ENCODE data around the gene USP31. TPM values are rescaled to one million over a fixed set of nuclear protein-coding genes. Genes with fewer than 3 reads are reported as not detected.
"Not testable (repeated sequence)": the region's sequence is repeated elsewhere in the genome, so short reads cannot be mapped to it uniquely, and the experiment has no call there.

Gene USP31
- total and polyA plus RNA-seq, 5 experiments from 2014 or later = 0.09 to 5.2 (median 0.89) TPM

DNA sequence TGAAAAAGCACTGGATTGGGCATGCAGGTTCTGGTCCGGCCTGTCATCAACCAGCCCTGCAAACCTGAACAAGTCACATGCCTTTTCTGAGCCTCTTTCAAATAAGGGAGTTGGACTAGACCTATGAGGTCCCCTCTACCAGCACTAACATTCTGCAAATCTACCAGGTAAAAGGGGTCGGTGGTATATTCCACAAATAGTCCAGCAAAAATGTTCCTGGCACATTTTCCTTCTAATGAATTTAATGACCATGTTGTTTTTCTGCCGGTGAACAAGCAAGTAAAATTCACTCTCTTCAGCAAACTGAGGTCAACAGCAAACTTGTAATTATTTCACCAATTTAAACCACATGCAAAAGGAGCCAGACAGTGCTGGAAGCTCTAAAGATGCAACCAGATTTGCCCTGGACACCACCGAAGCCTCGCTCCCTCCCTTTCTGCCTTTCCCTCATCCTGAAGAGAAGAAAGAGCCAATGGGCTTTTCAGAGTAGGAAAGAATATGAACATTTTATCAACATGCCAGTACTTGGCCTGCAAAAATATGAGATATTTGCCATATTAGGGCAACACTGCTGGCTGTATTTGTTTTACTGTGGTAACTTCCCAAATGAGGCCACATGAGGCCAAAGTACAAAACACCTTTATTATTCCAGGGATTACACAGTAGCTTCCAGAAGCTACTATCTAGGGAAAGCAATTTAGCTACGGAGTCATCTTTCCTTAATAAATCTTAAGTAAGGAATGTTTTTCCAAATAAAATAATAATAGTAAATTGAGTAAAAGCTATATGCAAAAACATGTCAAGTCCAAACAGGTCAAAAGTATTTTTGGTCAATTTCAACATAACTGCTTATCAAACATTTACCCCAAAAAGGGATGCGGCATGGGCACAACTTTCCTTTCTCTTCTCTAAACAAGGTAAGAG lies 45.0 kb downstream of the USP31 start:
- H3K9me3 Mint-ChIP-seq = no peaks in the 10 kb centered on the region
- POLR2A ChIA-PET = no interaction called here
- no peak for ATAC-seq
- H3K27ac Mint-ChIP-seq = no peak overlapping the region
- no peaks in the 10 kb centered on the region for H3K4me1 Mint-ChIP-seq
- no peak overlapping the region for H3K4me3 Mint-ChIP-seq
- H3K36me3 Mint-ChIP-seq = peaks cover 10 to 50% (median 27%) of the 10 kb centered on the region in 3 donors
- H3K27me3 Mint-ChIP-seq = no peaks in the 10 kb centered on the region
- DNase-seq = no peak

DNA sequence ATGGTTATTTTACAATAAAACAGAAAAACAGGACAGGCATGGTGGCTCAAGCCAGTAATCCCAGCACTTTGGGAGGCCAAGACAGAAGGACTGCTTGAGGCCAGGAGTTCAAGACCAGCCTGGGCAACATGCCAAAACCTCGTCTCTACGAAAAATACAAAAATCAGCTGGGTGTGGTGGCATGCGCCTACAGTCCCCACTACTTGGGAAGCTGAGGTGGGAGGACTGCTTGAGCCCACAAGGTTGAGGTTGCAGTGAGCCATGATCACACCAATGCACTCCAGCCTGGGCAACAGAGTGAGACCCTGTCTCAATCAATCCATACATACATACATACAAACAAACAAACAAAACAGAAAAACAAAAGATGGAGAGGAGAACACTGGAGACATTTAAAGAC lies 45.6 kb downstream of the USP31 start:
- H3K27ac Mint-ChIP-seq = no peak overlapping the region
- ATAC-seq (no peak), DNase-seq (no peak)
- H3K9me3 Mint-ChIP-seq = peaks cover 0 to 2% (median 0%) of the 10 kb centered on the region in 9 donors
- H3K27me3 Mint-ChIP-seq = no peaks in the 10 kb centered on the region
- POLR2A ChIA-PET = no interaction called here
- H3K36me3 Mint-ChIP-seq = peaks cover 10 to 54% (median 31%) of the 10 kb centered on the region in 3 donors
- H3K4me3 Mint-ChIP-seq = no peak overlapping the region
- peaks cover 0 to 2% (median 0%) of the 10 kb centered on the region in 4 donors for H3K4me1 Mint-ChIP-seq

DNA sequence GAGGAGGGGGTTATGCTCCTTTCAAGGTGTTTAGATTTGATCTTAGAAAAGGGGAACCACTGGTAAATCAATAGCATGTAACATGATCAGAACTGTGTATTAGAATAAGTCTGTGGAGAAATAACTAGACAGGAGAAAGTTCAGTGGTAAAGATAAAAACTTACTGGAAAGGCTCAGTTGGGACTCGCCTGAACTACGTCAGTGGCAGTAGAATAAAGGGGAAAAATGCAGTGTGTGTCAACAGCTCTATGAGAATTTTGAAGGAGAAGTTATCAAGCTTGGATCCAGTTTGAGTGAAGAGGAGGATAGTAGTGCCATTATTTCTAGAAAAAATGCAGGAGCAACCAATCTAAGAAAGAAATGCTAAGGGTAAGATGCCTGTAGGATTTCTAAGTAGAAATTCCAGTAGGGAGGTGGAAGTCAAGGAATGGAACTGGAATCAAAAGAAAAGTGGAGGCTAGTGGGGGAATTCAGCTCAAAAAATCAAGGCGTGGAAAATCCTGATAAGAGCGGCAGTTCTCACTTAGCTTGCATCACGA lies 48.2 kb downstream of the USP31 start:
- peaks cover 10 to 38% (median 26%) of the 10 kb centered on the region in 3 donors for H3K36me3 Mint-ChIP-seq
- no peak overlapping the region for H3K27ac Mint-ChIP-seq
- no peak for DNase-seq
- H3K9me3 Mint-ChIP-seq = peaks cover 0 to 2% (median 0%) of the 10 kb centered on the region in 9 donors
- POLR2A ChIA-PET = no interaction called here
- H3K4me3 Mint-ChIP-seq = no peak overlapping the region
- H3K27me3 Mint-ChIP-seq = no peaks in the 10 kb centered on the region
- peaks cover 11 to 12% (median 12%) of the 10 kb centered on the region in 4 donors for H3K4me1 Mint-ChIP-seq
- ATAC-seq = no peak

DNA sequence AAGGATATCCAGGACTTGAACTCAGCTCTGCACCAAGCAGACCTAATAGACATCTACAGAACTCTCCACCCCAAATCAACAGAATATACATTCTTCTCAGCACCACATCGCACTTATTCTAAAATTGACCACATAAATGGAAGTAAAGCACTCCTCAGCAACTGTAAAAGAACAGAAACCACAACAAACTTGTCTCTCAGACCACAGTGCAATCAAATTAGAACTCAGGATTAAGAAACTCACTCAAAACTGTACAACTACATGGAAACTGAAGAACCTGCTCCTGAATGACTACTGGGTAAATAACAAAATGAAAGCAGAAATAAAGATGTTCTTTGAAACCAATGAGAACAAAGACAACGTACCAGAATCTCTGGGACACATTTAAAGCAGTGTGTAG lies 52.8 kb downstream of the USP31 start:
- ATAC-seq, POLR2A ChIA-PET, H3K9me3 Mint-ChIP-seq, H3K27me3 Mint-ChIP-seq: not testable (repeated sequence)
- DNase-seq = peak in 3 of 10 donors; percentile 7 to 34 (median 29)
- peaks cover 10 to 37% (median 33%) of the 10 kb centered on the region in 3 donors for H3K36me3 Mint-ChIP-seq
- peaks cover 27 to 34% (median 28%) of the 10 kb centered on the region in 4 donors for H3K4me1 Mint-ChIP-seq
- peak overlapping the region in 9 of 10 donors; percentile 2 to 89 (median 30) for H3K27ac Mint-ChIP-seq
- peak overlapping the region in 9 of 10 donors; percentile 12 to 66 (median 46) for H3K4me3 Mint-ChIP-seq

DNA sequence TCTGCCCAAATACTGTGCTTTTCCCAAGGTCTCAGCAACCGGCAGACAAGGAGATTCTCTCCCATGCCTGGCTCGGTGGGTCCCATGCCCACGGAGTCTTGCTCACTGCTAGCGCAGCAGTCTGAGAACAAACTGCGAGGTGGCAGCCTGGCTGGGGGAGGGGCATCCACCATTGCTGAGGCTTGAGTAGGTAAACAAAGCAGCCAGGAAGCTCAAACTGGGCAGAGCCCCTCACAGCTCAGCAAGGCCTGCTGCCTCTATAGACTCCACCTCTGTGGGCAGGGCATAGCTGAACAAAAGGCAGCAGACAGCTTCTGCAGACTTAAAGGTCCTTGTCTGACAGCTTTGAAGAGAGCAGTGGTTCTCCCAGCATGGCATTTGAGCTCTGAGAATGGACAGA lies 55.1 kb downstream of the USP31 start:
- Mint-ChIP-seq H3K4me3 (peak overlapping the region in 2 of 10 donors; percentile 3 to 20), H3K36me3 (peaks cover 0 to 39% (median 31%) of the 10 kb centered on the region in 3 donors), H3K4me1 (peaks cover 27 to 34% (median 28%) of the 10 kb centered on the region in 4 donors), H3K27ac (peak overlapping the region in 1 of 10 donors; percentile 21)
- not testable (repeated sequence) for H3K27me3 Mint-ChIP-seq, H3K9me3 Mint-ChIP-seq, ATAC-seq
- POLR2A ChIA-PET = interaction anchor here (0.6 kb wide), 1 partner anchor 982 kb away, joined by 3 read pairs; no protein-coding TSS in a partner anchor
- peak in 1 of 10 donors; percentile 8 for DNase-seq

DNA sequence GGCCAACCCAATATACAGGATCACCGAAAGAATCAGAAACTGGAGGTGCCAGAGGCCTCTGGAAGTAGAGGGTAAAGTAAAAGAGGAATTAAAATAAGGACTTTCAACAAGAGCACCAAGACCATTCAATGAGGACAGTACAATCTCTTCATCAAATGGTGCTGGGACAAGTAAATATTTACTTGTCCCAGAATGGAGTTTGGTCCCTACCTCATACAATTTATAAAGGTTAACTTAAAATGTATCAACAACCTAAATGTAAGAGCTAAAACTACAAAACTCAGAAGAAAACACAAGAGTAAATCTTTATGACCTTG lies 56.5 kb downstream of the USP31 start:
- peaks cover 25 to 34% (median 28%) of the 10 kb centered on the region in 4 donors for H3K4me1 Mint-ChIP-seq
- no peaks in the 10 kb centered on the region for H3K9me3 Mint-ChIP-seq
- peaks cover 0 to 43% (median 22%) of the 10 kb centered on the region in 3 donors for H3K36me3 Mint-ChIP-seq
- POLR2A ChIA-PET = no interaction called here
- no peaks in the 10 kb centered on the region for H3K27me3 Mint-ChIP-seq
- H3K27ac Mint-ChIP-seq = no peak overlapping the region
- H3K4me3 Mint-ChIP-seq = no peak overlapping the region
- DNase-seq = no peak
- ATAC-seq = no peak

DNA sequence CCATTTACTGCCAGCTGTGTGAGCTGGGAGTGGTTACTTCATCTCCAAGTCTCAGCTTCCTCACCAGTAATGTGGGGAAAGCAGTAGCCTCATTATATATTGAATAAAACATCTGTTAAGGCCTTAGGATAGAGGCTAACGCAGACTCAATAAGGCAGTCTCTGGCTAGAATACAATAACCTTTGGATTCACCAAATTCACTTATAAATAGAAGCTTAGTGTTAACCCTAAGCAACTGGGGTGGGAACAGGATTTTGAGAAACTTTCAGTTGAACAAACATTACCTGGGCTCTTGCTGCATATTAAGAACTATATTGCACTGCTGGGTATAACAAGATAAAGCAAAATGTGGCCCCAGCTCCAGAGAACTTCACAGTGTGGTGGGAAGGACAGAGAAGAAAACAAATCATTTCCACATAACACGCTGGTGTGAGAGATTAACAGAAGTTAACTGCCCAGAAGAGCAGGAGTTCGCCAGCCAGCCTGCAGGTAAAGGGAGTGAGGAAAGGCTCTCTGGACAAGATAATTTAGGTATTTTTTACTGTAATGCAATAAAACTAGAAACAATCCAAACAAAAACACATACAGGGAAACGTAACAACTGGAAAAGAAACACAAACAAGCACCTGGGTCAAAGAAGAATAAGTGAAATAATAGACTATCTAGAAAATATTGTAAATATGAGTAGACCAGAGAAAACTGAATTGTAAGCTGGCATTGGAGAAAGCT lies 57.0 kb downstream of the USP31 start:
- Mint-ChIP-seq H3K4me1 (peaks cover 25 to 34% (median 28%) of the 10 kb centered on the region in 4 donors), H3K9me3 (no peaks in the 10 kb centered on the region), H3K27ac (no peak overlapping the region), H3K4me3 (no peak overlapping the region), H3K36me3 (peaks cover 0 to 45% (median 22%) of the 10 kb centered on the region in 3 donors), H3K27me3 (no peaks in the 10 kb centered on the region)
- no peak for DNase-seq
- ATAC-seq = no peak
- POLR2A ChIA-PET = no interaction called here

DNA sequence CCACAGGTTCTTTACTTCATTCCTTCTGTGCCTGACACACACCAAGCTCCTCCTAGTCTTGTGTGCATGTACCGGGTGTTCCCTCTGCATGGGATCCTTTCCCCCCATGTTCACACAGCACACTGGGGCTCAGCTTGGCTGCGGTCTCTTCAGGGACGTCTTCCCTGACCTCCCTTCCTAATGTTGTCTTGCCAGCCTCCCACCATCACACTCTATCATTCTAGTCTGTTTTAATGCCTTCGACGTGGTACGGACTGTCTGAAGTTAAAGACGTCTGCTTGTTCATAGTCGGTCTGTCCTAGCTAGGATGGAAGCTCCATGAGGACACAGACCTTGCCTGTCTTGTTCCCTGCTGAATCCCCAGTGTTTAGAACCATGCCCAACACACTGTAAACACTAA lies 60.1 kb downstream of the USP31 start:
- H3K27ac Mint-ChIP-seq = no peak overlapping the region
- no peaks in the 10 kb centered on the region for H3K9me3 Mint-ChIP-seq
- H3K27me3 Mint-ChIP-seq = no peaks in the 10 kb centered on the region
- POLR2A ChIA-PET = no interaction called here
- no peak for DNase-seq
- H3K36me3 Mint-ChIP-seq = peaks cover 0 to 52% (median 22%) of the 10 kb centered on the region in 3 donors
- peaks cover 0 to 5% (median 0%) of the 10 kb centered on the region in 4 donors for H3K4me1 Mint-ChIP-seq
- H3K4me3 Mint-ChIP-seq = no peak overlapping the region
- ATAC-seq = no peak

DNA sequence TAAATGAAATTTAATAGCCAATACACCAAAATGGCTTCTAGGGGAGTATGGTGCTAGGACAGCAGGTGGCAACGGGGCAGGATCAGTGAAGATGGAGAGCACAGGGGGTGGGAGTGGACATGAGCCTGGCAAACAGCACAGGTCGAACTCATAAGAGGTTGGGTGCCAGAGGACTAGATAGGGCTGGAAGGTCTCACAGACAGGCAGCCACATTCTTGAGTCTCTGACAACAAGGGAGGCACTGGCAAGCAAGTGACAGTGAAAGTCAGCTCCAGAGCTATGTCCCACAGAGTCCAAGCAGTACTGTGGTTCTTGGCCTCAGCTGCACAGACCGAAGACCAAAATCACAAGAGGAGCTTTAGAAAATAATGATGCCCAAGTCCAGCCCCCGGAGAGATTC lies 61.2 kb downstream of the USP31 start:
- Mint-ChIP-seq H3K9me3 (no peaks in the 10 kb centered on the region), H3K36me3 (peaks cover 0 to 56% (median 17%) of the 10 kb centered on the region in 3 donors), H3K27ac (no peak overlapping the region), H3K4me1 (no peaks in the 10 kb centered on the region), H3K4me3 (no peak overlapping the region), H3K27me3 (no peaks in the 10 kb centered on the region)
- no peak for ATAC-seq
- POLR2A ChIA-PET = no interaction called here
- DNase-seq = no peak

DNA sequence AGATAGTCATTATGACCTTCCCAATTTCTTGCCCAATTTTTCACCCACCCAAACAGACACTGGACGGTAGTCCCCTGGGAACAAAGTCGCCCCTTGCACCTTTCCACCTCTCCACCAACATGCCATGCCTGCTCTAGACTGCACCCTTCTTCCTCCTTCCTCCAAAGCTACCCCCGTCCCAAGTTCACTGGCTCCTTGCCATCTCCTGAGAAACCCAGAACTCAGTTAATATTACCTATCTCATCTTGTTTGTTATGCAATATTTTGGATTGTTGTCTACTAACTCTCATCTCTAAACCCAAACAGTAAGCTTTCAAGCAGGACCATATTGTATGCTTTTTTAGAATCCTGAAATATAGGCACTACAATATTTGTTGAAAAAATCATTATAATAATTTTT lies 63.3 kb downstream of the USP31 start:
- POLR2A ChIA-PET = no interaction called here
- Mint-ChIP-seq H3K4me1 (no peaks in the 10 kb centered on the region), H3K27me3 (no peaks in the 10 kb centered on the region), H3K27ac (peak overlapping the region in 1 of 10 donors; percentile 66), H3K9me3 (no peaks in the 10 kb centered on the region), H3K36me3 (peaks cover 0 to 53% (median 15%) of the 10 kb centered on the region in 3 donors), H3K4me3 (no peak overlapping the region)
- DNase-seq = no peak
- no peak for ATAC-seq

DNA sequence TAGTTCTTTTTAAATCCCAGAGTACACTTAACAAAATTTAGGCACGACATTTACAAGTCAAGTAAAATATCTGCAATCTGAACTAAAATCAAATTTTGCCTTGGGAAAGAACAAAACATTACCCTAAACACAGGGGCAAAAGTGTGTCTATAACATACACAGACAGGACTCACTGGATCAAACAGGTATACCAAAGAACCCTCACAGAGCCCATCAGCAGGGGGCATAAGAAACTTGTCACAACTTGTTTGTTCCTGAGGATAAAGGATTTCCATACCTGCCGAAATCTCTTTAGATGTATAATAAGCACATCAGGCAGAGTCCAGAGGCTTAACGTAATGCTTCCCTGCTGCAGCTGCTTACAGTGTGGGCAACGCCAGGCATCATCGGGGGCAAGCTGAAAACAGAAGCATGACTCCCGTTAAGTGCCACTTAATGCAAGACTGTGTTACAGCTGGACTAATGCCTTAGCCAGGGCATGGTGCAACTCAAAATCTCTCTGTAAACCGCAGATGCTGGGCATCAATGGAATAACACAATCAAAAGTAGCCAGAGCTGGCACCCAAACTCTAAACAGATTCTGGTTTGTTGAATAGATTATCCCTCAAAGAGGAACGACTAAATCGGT lies 67.0 kb downstream of the USP31 start:
- H3K9me3 Mint-ChIP-seq = no peaks in the 10 kb centered on the region
- no peak overlapping the region for H3K4me3 Mint-ChIP-seq
- peaks cover 8 to 54% (median 20%) of the 10 kb centered on the region in 3 donors for H3K36me3 Mint-ChIP-seq
- peaks cover 0 to 2% (median 0%) of the 10 kb centered on the region in 4 donors for H3K4me1 Mint-ChIP-seq
- ATAC-seq (no peak), DNase-seq (no peak)
- no peaks in the 10 kb centered on the region for H3K27me3 Mint-ChIP-seq
- no peak overlapping the region for H3K27ac Mint-ChIP-seq
- POLR2A ChIA-PET = no interaction called here

DNA sequence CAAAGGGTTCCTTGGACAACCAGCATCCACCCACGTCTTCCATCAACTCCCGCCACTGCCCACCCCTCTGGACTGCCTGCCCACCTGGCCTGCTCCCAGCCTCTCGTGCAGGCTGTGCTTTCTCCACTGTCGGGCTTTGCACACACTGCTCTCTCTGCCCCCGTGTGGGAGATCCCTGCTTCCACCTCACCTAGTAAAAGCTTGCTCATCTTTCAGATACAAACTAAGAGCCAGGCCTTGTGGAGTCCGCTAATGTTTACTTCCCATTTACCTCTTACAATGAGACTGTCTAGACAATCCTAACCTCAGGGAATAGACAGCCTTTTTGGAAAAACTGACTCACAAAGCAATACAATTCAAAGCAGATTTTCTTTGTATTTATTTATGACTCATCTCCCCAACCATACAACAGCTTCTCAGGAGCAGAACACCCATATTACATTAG lies 67.6 kb downstream of the USP31 start:
- Mint-ChIP-seq H3K27ac (peak overlapping the region in 1 of 10 donors; percentile 14), H3K9me3 (no peaks in the 10 kb centered on the region), H3K27me3 (no peaks in the 10 kb centered on the region), H3K4me3 (no peak overlapping the region), H3K36me3 (peaks cover 8 to 55% (median 20%) of the 10 kb centered on the region in 3 donors), H3K4me1 (peaks cover 0 to 2% (median 0%) of the 10 kb centered on the region in 4 donors)
- ATAC-seq (no peak), DNase-seq (no peak)
- POLR2A ChIA-PET = no interaction called here

All from naive thymus-derived CD8-positive, alpha-beta T cell (primary cell).